ENCODE results near the gene MAP4K2. TPM values are rescaled to one million over a fixed set of nuclear protein-coding genes. Genes with fewer than 3 reads are reported as not detected.

The MAP4K2 gene
- total and polyA plus RNA-seq, 8 donors = 6.1 to 24.0 (median 7.7) TPM

- H3K36me3 ChIP-seq = no peaks in the 10 kb centered on the region
- DNase-seq (no peak), ATAC-seq (no peak), FAIRE-seq (no peak)
- peaks cover 8 to 18% (median 15%) of the 10 kb centered on the region in 3 donors for H3K4me1 ChIP-seq
- no peak for TF ChIP-seq CTCF (IDR thresholded peaks at IDR 0.05)
- 68% methylated on average over 7 of the region's 7 CpGs for WGBS, 2 donors
- H3K4me3 ChIP-seq = no peak overlapping the region
- no peaks in the 10 kb centered on the region for H3K9me3 ChIP-seq
- H3K27me3 ChIP-seq = no peaks in the 10 kb centered on the region
- intact Hi-C loops (cut with DNase I) = no loop called here
- H3K27ac ChIP-seq = no peak overlapping the region
Observed at GRCh38 chr11:64814712-64815187, 11.7 kb upstream of the MAP4K2 start.

DNA sequence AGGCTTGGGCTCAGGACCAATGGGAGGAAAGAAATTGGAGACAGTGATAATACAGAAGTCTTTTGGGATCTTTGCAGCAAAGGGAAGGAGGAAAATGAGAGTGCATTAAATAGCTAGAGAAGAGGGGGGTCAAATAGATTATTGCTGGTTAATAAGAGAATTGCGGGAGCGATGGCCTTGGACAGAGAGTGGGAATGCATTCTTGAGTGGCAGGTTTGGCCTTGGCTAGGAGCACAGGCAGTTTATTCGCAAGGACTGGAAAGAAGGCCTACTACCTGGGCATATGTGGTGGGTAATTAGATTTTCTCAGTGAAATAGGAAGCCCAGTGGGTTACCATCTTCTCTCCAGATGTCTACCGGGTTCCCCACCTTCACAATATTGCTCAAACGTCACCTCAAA, 10.8 kb upstream of the MAP4K2 start:
- 25 to 26% methylated on average over 5 of the region's 5 CpGs for WGBS, 2 donors
- H3K27me3 ChIP-seq = no peaks in the 10 kb centered on the region
- FAIRE-seq (no peak), DNase-seq (peak in 1 of 6 donors; percentile 25), ATAC-seq (peak in 1 of 4 donors; percentile 12)
- peaks cover 8 to 27% (median 21%) of the 10 kb centered on the region in 3 donors for H3K4me1 ChIP-seq
- TF ChIP-seq CTCF (IDR thresholded peaks at IDR 0.05) = no peak
- H3K27ac ChIP-seq = peak overlapping the region in 3 of 4 donors; percentile 2 to 48 (median 13)
- H3K4me3 ChIP-seq = no peak overlapping the region
- H3K36me3 ChIP-seq = no peaks in the 10 kb centered on the region
- no peaks in the 10 kb centered on the region for H3K9me3 ChIP-seq
- intact Hi-C loops (cut with DNase I) = no loop called here

DNA sequence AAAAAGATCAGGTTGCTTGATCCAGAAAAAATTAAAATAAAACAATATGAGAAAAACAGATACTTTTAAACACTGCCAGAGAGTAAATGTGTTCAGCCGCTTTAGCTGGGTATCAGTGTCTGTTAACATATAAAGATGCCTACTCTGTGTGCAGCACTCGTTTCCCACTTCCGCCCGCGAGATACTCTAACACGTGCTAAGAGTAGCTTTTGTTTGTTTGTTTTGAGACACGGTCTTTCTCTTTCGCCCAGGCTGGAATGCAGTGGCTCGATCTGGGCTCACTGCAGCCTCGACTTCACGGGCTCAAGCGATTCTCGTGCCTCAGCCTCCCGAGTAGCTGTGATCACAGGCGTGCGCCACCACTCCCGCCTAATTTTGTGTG, 7.9 kb upstream of the MAP4K2 start:
- WGBS, 2 donors = 33 to 40% methylated on average over 17 of the region's 17 CpGs
- ATAC-seq = peak in 3 of 4 donors; percentile 1 to 5 (median 3)
- peak overlapping the region in 2 of 4 donors; percentile 67 to 73 for H3K4me3 ChIP-seq
- no peak for TF ChIP-seq CTCF (IDR thresholded peaks at IDR 0.05)
- H3K27ac ChIP-seq = peak overlapping the region in 3 of 4 donors; percentile 15 to 67 (median 22)
- no peak for FAIRE-seq
- DNase-seq = no peak
- intact Hi-C loops (cut with DNase I) = no loop called here
- no peaks in the 10 kb centered on the region for H3K27me3 ChIP-seq
- peaks cover 8 to 27% (median 21%) of the 10 kb centered on the region in 3 donors for H3K4me1 ChIP-seq
- no peaks in the 10 kb centered on the region for H3K9me3 ChIP-seq
- H3K36me3 ChIP-seq = peaks cover 0 to under 1% (median 0%) of the 10 kb centered on the region in 3 donors

GRCh38 chr11:64810271-64810890, 7.4 kb upstream of the MAP4K2 start, which contains the start of gene MEN1:
Gene MEN1, minus strand, starts transcription at chr11:64810551. Its CDS starts 442 bp downstream, at chr11:64810109.
- TF ChIP-seq CTCF (IDR thresholded peaks at IDR 0.05) = no peak
- peak; percentile 78 for FAIRE-seq
- no peaks in the 10 kb centered on the region for H3K27me3 ChIP-seq
- intact Hi-C loops (cut with DNase I) = no loop called here
- peaks cover 0 to 3% (median 0%) of the 10 kb centered on the region in 3 donors for H3K36me3 ChIP-seq
- H3K27ac ChIP-seq = peak within 1 kb of the TSS; percentile 15 to 68 (median 62)
- WGBS, 2 donors = 0% methylated on average over 43 to 46 of the region's 46 CpGs
- H3K9me3 ChIP-seq = no peaks in the 10 kb centered on the region
- peak; percentile 95 to 99 (median 96) for DNase-seq
- peak within 1 kb of the TSS; percentile 57 to 73 (median 68) for H3K4me3 ChIP-seq
- peak; percentile 95 to 98 (median 96) for ATAC-seq
- H3K4me1 ChIP-seq = peaks cover 6 to 24% (median 19%) of the 10 kb centered on the region in 3 donors

GRCh38 chr11:64809781-64810241, 6.8 kb upstream of the MAP4K2 start:
- Histone ChIP-seq H3K4me3 (peak overlapping the region; percentile 57 to 73 (median 68)), H3K4me1 (peaks cover under 1 to 20% (median 14%) of the 10 kb centered on the region in 3 donors), H3K36me3 (peaks cover 0 to 3% (median 2%) of the 10 kb centered on the region in 3 donors), H3K27me3 (no peaks in the 10 kb centered on the region), H3K9me3 (no peaks in the 10 kb centered on the region), H3K27ac (peak overlapping the region; percentile 15 to 68 (median 62))
- FAIRE-seq = no peak
- no peak for TF ChIP-seq CTCF (IDR thresholded peaks at IDR 0.05)
- WGBS, 2 donors = 1 to 2% methylated on average over 32 to 44 of the region's 44 CpGs
- peak; percentile 60 to 71 (median 69) for ATAC-seq
- peak; percentile 54 to 87 (median 72) for DNase-seq
- intact Hi-C loops (cut with DNase I) = no loop called here

Data from pancreas (tissue), 10 donors.